ENCODE results near the gene ELOVL7. TPM values are rescaled to one million over a fixed set of nuclear protein-coding genes. Genes with fewer than 3 reads are reported as not detected.

Gene ELOVL7
- total RNA-seq, 1 donor from 2014 or later, result 22.1 TPM

- TF ChIP-seq CTCF (IDR thresholded peaks at IDR 0.05; ENCODE audit: insufficient read depth, low read length, severe bottlenecking), result no peak
- peak overlapping the region; percentile 83 for H3K4me3 ChIP-seq (ENCODE audit: low read depth, low read length)
- no peaks in the 10 kb centered on the region for H3K27me3 ChIP-seq (ENCODE audit: control insufficient read depth, insufficient read depth, low read length)
- DNase-seq (ENCODE audit: low read depth) (no peak), FAIRE-seq (no peak)
- no peaks in the 10 kb centered on the region for H3K36me3 ChIP-seq (ENCODE audit: control insufficient read depth, insufficient read depth, low read length)
Measured at GRCh38 chr5:60842871-60843385, 1.1 kb downstream of the ELOVL7 start.

- DNase-seq (ENCODE audit: low read depth), result no peak
- H3K4me3 ChIP-seq (ENCODE audit: low read depth, low read length), result no peak overlapping the region
- H3K36me3 ChIP-seq (ENCODE audit: control insufficient read depth, insufficient read depth, low read length), result no peaks in the 10 kb centered on the region
- TF ChIP-seq CTCF (IDR thresholded peaks at IDR 0.05; ENCODE audit: insufficient read depth, low read length, severe bottlenecking), result no peak
- H3K27me3 ChIP-seq (ENCODE audit: control insufficient read depth, insufficient read depth, low read length), result no peaks in the 10 kb centered on the region
- FAIRE-seq, result no peak
Measured at GRCh38 chr5:60841361-60841760, 2.7 kb downstream of the ELOVL7 start.

GRCh38 chr5:60836131-60836530 lies 7.9 kb downstream of the ELOVL7 start:
- H3K36me3 ChIP-seq (ENCODE audit: control insufficient read depth, insufficient read depth, low read length), result no peaks in the 10 kb centered on the region
- TF ChIP-seq CTCF (IDR thresholded peaks at IDR 0.05; ENCODE audit: insufficient read depth, low read length, severe bottlenecking), result no peak
- FAIRE-seq (no peak), DNase-seq (ENCODE audit: low read depth) (no peak)
- no peaks in the 10 kb centered on the region for H3K27me3 ChIP-seq (ENCODE audit: control insufficient read depth, insufficient read depth, low read length)
- no peak overlapping the region for H3K4me3 ChIP-seq (ENCODE audit: low read depth, low read length)

- no peak overlapping the region for H3K4me3 ChIP-seq (ENCODE audit: low read depth, low read length)
- no peak for FAIRE-seq
- no peaks in the 10 kb centered on the region for H3K36me3 ChIP-seq (ENCODE audit: control insufficient read depth, insufficient read depth, low read length)
- no peaks in the 10 kb centered on the region for H3K27me3 ChIP-seq (ENCODE audit: control insufficient read depth, insufficient read depth, low read length)
- peak; percentile 53 for DNase-seq (ENCODE audit: low read depth)
- no peak for TF ChIP-seq CTCF (IDR thresholded peaks at IDR 0.05; ENCODE audit: insufficient read depth, low read length, severe bottlenecking)
Measured at GRCh38 chr5:60835554-60835953, 8.5 kb downstream of the ELOVL7 start.

- Histone ChIP-seq H3K36me3 (ENCODE audit: control insufficient read depth, insufficient read depth, low read length) (no peaks in the 10 kb centered on the region), H3K4me3 (ENCODE audit: low read depth, low read length) (no peak overlapping the region), H3K27me3 (ENCODE audit: control insufficient read depth, insufficient read depth, low read length) (no peaks in the 10 kb centered on the region)
- FAIRE-seq, result no peak
- TF ChIP-seq CTCF (IDR thresholded peaks at IDR 0.05; ENCODE audit: insufficient read depth, low read length, severe bottlenecking), result no peak
- no peak for DNase-seq (ENCODE audit: low read depth)
Measured at GRCh38 chr5:60833520-60833919, 10.5 kb downstream of the ELOVL7 start.

- Histone ChIP-seq H3K36me3 (ENCODE audit: control insufficient read depth, insufficient read depth, low read length) (no peaks in the 10 kb centered on the region), H3K27me3 (ENCODE audit: control insufficient read depth, insufficient read depth, low read length) (no peaks in the 10 kb centered on the region), H3K4me3 (ENCODE audit: low read depth, low read length) (no peak overlapping the region)
- FAIRE-seq (no peak), DNase-seq (ENCODE audit: low read depth) (no peak)
- no peak for TF ChIP-seq CTCF (IDR thresholded peaks at IDR 0.05; ENCODE audit: insufficient read depth, low read length, severe bottlenecking)
Measured at GRCh38 chr5:60830581-60831127, 13.4 kb downstream of the ELOVL7 start.

All from bronchial epithelial cell (primary cell).